ENCODE measurements around the gene PPFIBP2. TPM values are rescaled to one million over a fixed set of nuclear protein-coding genes. Genes with fewer than 3 reads are reported as not detected.
A peak's percentile ranks its signal among the peaks of the same experiment; 100 is the strongest.

PPFIBP2 gene
- total and polyA plus RNA-seq, 2 of the 13 experiments (the other 11 are each of a cell fraction or from before 2014, with no cell fraction given) = 15.0 to 52.5 TPM

- TF ChIP-seq ZNF687 (CRISPR knock-in tag; IDR thresholded peaks at IDR 0.05) (0 out of 2 replicates have a peak, but pooled peaks have one; percentile 32), CCDC6 (CRISPR knock-in tag; IDR thresholded peaks at IDR 0.05) (no peak), ZBTB4 (CRISPR knock-in tag; IDR thresholded peaks at IDR 0.05; ENCODE audit: borderline replicate concordance) (no peak; the same call in 1 of the 2 replicates), YEATS4 (CRISPR knock-in tag; IDR thresholded peaks at IDR 0.05; ENCODE audit: borderline replicate concordance) (no peak), KMT2B (CRISPR knock-in tag; IDR thresholded peaks at IDR 0.05) (0 out of 2 replicates have a peak, but pooled peaks have one; percentile 23), ZNF550 (CRISPR knock-in tag; IDR thresholded peaks at IDR 0.05; ENCODE audit: borderline replicate concordance) (no peak), ZNF501 (CRISPR knock-in tag; IDR thresholded peaks at IDR 0.05) (peak; percentile 43; the same call in 1 of the 2 replicates), KLF15 (CRISPR knock-in tag; IDR thresholded peaks at IDR 0.05; ENCODE audit: borderline replicate concordance) (no peak), MXD4 (CRISPR knock-in tag; IDR thresholded peaks at IDR 0.05) (no peak), ZNF574 (CRISPR knock-in tag; IDR thresholded peaks at IDR 0.05) (0 out of 2 replicates have a peak, but pooled peaks have one; percentile 1), ZNF256 (CRISPR knock-in tag; conservative IDR thresholded peaks at IDR 0.05) (no peak), ZNF709 (CRISPR knock-in tag; IDR thresholded peaks at IDR 0.05) (0 out of 2 replicates have a peak, but pooled peaks have one; percentile 18), ZFY (CRISPR knock-in tag; IDR thresholded peaks at IDR 0.05) (peak; percentile 62), ZNF451 (CRISPR knock-in tag; IDR thresholded peaks at IDR 0.05) (no peak), ZMYM4 (CRISPR knock-in tag; IDR thresholded peaks at IDR 0.05) (0 out of 2 replicates have a peak, but pooled peaks have one; percentile 1), MXI1 (IDR thresholded peaks at IDR 0.05; ENCODE audit: borderline replicate concordance, low read depth, low read length) (0 out of 3 replicates have a peak, but pooled peaks have one; percentile 4), HOXA5 (CRISPR knock-in tag; IDR thresholded peaks at IDR 0.05) (no peak), SPEN (CRISPR knock-in tag; IDR thresholded peaks at IDR 0.05; ENCODE audit: low read depth) (no peak), IKZF4 (CRISPR knock-in tag; IDR thresholded peaks at IDR 0.05; ENCODE audit: borderline replicate concordance, low read depth, not compliant biosample characterization) (no peak)
Observed at GRCh38 chr11:7512525-7513233, 1.1 kb upstream of the PPFIBP2 start (continued).
